HepG2 (cell line): ENCODE data around the gene LEAP2. TPM values are rescaled to one million over a fixed set of nuclear protein-coding genes. Genes with fewer than 3 reads are reported as not detected.

Experiments
- ARID5B ChIP-seq: IDR thresholded peaks from 2 replicates; pipeline ENCODE4 v1.4.0; 2020; ENCODE audit warnings: mild to moderate bottlenecking, missing genetic modification reagents
- E2F2 ChIP-seq: sonication (generic); formaldehyde crosslinking; IDR thresholded peaks from 2 replicates; pipeline ENCODE4 v1.4.0; 2020; ENCODE audit warnings: missing genetic modification reagents, borderline replicate concordance
- HNF4A ChIP-seq: sonication (generic); formaldehyde crosslinking; IDR thresholded peaks from 2 replicates; pipeline ENCODE4 v1.4.0; 2020; ENCODE audit warnings: missing genetic modification reagents
- HNRNPK ChIP-seq: fragments of 200-400 bp; formaldehyde crosslinking; IDR thresholded peaks from 2 replicates; pipeline ENCODE4 v1.6.1; 2018; ENCODE audit warnings: low read length, low read depth, moderate library complexity, mild to moderate bottlenecking; ENCODE audit not compliant: poor library complexity, severe bottlenecking
- KDM3A ChIP-seq: IDR thresholded peaks from 2 replicates; pipeline ENCODE4 v1.6.1; 2018; ENCODE audit warnings: low read depth, missing compliant biosample characterization
- MAZ ChIP-seq, 2 experiments: sonication (generic) in 1 of 2; formaldehyde crosslinking in 1 of 2; IDR thresholded peaks; 2 replicates each; pipeline versions ENCODE4 v1.5.0 to v1.6.1; 2012 to 2020; ENCODE audit warnings: low read depth in 2 of 2, mild to moderate bottlenecking in 2 of 2, borderline replicate concordance in 1 of 2, improper control_type of control experiment in 1 of 2, low read length in 1 of 2, missing genetic modification reagents in 1 of 2, moderate library complexity in 1 of 2
- NKX3-1 ChIP-seq: sonication (generic); formaldehyde crosslinking; IDR thresholded peaks from 2 replicates; pipeline ENCODE4 v1.5.0; 2020; ENCODE audit warnings: missing genetic modification reagents
- NR2F1 ChIP-seq, 2 experiments: fragments of 450-650 bp in 1 of 2; formaldehyde crosslinking in 1 of 2; IDR thresholded peaks; 2 replicates each; pipeline versions ENCODE4 v1.5.0 to v1.6.1; 2016 to 2020; ENCODE audit warnings: mild to moderate bottlenecking in 1 of 2, missing compliant biosample characterization in 1 of 2, missing genetic modification reagents in 1 of 2, moderate library complexity in 1 of 2
- RAD21 ChIP-seq: fragments of 450-650 bp; formaldehyde crosslinking; IDR thresholded peaks from 2 replicates; pipeline ENCODE4 v1.5.0; 2020; ENCODE audit warnings: mild to moderate bottlenecking
- TIGD3 ChIP-seq: sonication (generic); formaldehyde crosslinking; IDR thresholded peaks from 2 replicates; pipeline ENCODE4 v1.5.1; 2020; ENCODE audit warnings: mild to moderate bottlenecking, missing genetic modification reagents, borderline replicate concordance
- TRIM22 ChIP-seq: fragments of 450-650 bp; IDR thresholded peaks from 2 replicates; pipeline ENCODE4 v1.6.1; 2017
- XBP1 ChIP-seq: sonication (generic); formaldehyde crosslinking; IDR thresholded peaks from 2 replicates; pipeline ENCODE4 v1.5.0; 2020; ENCODE audit warnings: missing genetic modification reagents
- ZBTB38 ChIP-seq: sonication (generic); formaldehyde crosslinking; IDR thresholded peaks from 2 replicates; pipeline ENCODE4 v1.5.1; 2020; ENCODE audit warnings: mild to moderate bottlenecking, missing genetic modification reagents
- ZNF564 ChIP-seq: sonication (generic); formaldehyde crosslinking; IDR thresholded peaks from 2 replicates; pipeline ENCODE4 v1.8.1; 2023; ENCODE audit warnings: mild to moderate bottlenecking, missing genetic modification reagents
- ZNF672 ChIP-seq: sonication (generic); formaldehyde crosslinking; IDR thresholded peaks from 2 replicates; pipeline ENCODE4 v1.8.1; 2022; ENCODE audit warnings: missing genetic modification reagents
- ZNF792 ChIP-seq: IDR thresholded peaks from 2 replicates; pipeline ENCODE4 v1.6.1; 2016
- ZNF879 ChIP-seq: sonication (generic); formaldehyde crosslinking; IDR thresholded peaks from 2 replicates; pipeline ENCODE4 v1.8.1; 2023; ENCODE audit warnings: missing genetic modification reagents
- polyA plus RNA-seq, 8 experiments: library from polyadenylated mRNA; depleted of rRNA in 3 of 8; stranded (reverse) in 7 of 8; unstranded in 1 of 8; fragments of >200 nt; fragmentation: Illumina TruSeq in 4 of 8; extraction: Trizol in 4 of 8; gene quantifications; 2 replicates each; pipeline versions ENCODE4 v1.2.1 to v1.2.3, GENCODE V29; 2011 to 2016; ENCODE audit warnings: low read depth in 4 of 8, missing spikeins in 1 of 8, mixed read lengths in 1 of 8; ENCODE audit not compliant: insufficient read depth in 1 of 8
- total RNA-seq, 5 experiments: library from RNA; depleted of rRNA; stranded (reverse); fragments of >200 nt; fragmentation: Illumina TruSeq; extraction: Trizol; gene quantifications; 2 replicates each; pipeline ENCODE4 v1.2.3, GENCODE V29; 2016; ENCODE audit warnings: low read depth in 1 of 5
- TF ChIP-seq, protein P1 (sequence below): sonication (generic); formaldehyde crosslinking; IDR thresholded peaks from 2 replicates; pipeline ENCODE4 v1.9.0; 2021; ENCODE audit warnings: missing genetic modification reagents, borderline replicate concordance

The LEAP2 gene
- total and polyA plus RNA-seq, 2 of the 13 experiments (the other 11 are each of a cell fraction or from before 2014, with no cell fraction given): 23.9 to 51.9 TPM

DNA sequence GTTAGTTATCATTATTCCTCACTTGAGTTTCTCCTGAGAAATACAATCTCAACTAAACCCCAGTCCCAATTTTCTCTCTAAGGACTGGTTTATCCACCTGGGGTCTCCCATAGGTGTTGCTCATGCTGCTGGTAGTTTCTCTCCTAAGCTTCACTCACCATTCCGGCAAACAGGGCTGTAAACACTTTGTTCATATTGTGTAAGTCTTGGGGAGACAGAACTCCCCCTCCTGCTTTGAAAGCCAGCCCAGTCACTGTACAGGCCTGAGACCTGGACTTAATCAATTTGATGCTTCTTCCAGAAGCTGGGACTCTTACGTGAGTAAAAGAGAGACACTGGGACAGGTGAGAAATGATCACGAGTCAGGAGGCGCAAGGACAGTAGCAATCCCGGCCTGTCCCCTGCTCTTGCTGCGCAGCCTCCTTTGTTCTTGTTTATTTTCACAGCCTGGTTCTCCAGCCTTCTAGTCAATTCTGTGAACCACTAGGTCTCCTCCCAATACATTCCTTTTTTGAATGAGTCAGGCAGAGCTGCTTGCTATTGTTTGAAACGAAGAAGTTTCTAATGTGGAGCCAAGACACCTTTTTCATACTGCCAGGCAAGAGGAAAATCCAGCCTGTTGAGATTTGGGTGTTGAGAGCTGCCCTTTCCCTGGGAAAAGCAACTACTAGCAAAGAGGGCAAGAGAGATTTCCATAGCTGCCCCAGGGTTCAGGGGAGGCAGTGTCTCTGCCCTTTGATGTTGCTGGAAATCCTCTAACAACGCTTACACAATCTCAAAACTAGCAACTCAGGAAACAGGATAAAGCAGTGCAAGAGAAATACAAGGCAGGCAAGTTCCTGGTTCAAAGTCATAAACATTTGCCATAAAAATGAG, 33.8 kb upstream of the LEAP2 start (continued):
- TF ChIP-seq ZNF879 (CRISPR knock-in tag) (no peak), ZNF564 (CRISPR knock-in tag) (no peak; the same call in 1 of the 2 replicates), ZBTB38 (no peak), HNRNPK (no peak), ZNF792 (CRISPR knock-in tag) (peak; percentile 68), TRIM22 (no peak), ZNF672 (CRISPR knock-in tag) (no peak), E2F2 (CRISPR knock-in tag) (no peak), NR2F1 (CRISPR knock-in tag; IDR thresholded peaks at IDR 0.05) (peak in 1 of 2 experiments; percentile 24; a peak in 1 of 4 replicates), XBP1 (CRISPR knock-in tag) (no peak), KDM3A (no peak), MAZ (IDR thresholded peaks at IDR 0.05; ENCODE audit: borderline replicate concordance, low read depth, low read length) (no peak), MAZ (CRISPR knock-in tag; IDR thresholded peaks at IDR 0.05; ENCODE audit: low read depth) (no peak), RAD21 (CRISPR knock-in tag) (no peak), NKX3-1 (no peak), HNF4A (peak; percentile 84), ARID5B (CRISPR knock-in tag) (peak; percentile 83), TIGD3 (CRISPR knock-in tag) (no peak)
- TF ChIP-seq, protein P1, sequence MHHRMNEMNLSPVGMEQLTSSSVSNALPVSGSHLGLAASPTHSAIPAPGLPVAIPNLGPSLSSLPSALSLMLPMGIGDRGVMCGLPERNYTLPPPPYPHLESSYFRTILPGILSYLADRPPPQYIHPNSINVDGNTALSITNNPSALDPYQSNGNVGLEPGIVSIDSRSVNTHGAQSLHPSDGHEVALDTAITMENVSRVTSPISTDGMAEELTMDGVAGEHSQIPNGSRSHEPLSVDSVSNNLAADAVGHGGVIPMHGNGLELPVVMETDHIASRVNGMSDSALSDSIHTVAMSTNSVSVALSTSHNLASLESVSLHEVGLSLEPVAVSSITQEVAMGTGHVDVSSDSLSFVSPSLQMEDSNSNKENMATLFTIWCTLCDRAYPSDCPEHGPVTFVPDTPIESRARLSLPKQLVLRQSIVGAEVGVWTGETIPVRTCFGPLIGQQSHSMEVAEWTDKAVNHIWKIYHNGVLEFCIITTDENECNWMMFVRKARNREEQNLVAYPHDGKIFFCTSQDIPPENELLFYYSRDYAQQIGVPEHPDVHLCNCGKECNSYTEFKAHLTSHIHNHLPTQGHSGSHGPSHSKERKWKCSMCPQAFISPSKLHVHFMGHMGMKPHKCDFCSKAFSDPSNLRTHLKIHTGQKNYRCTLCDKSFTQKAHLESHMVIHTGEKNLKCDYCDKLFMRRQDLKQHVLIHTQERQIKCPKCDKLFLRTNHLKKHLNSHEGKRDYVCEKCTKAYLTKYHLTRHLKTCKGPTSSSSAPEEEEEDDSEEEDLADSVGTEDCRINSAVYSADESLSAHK: no peak
